ENCODE data around the gene ELMO1.
A peak's percentile ranks its signal among the peaks of the same experiment; 100 is the strongest.
"Not testable (repeated sequence)": the region's sequence is repeated elsewhere in the genome, so short reads cannot be mapped to it uniquely, and the experiment has no call there.

ELMO1 gene

GRCh38 chr7:37142958-37143357 is 305.7 kb downstream of the ELMO1 start:
- no peak for DNase-seq (ENCODE audit: low read depth, low spot score)

DNA sequence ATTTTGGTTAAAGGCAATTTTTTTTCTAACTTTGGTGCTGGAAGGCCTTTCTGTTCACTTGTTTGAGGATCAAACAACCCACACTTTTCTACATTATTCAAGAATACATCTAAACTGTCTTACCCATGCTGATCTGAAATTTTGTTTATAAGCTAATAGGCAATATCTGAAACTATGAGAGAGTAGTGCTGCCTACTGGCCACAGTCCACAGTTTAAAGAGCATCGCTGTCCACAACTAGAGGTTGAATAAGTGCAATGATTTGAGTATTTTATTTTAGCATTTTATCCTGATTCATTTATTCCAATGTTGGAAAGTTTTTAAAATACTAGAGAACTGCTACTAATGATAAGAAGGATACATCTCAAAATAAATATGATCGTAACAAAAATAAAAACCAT is 306.9 kb downstream of the ELMO1 start:
- no peak for DNase-seq (ENCODE audit: low read depth, low spot score)

GRCh38 chr7:37133902-37134301 is 314.8 kb downstream of the ELMO1 start:
- not testable (repeated sequence) for DNase-seq (ENCODE audit: low read depth, low spot score)

DNA sequence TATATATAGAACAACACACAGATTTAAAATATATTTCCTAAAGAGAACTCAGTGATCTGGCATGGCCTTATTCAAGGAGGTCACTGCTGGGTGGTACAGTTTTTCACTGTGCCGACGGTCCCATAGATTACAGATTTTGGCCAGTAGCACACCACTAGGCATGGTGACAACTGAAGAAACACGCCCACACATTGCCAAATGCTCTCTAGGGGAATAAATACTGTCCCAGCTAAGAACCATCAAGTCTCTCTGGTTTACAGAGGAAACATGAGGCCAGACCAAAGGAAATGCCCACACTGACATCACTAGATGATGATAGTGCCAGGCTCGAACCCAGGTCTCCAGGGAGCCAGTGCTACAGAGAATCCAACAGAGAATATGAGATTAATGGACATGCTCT is 316.8 kb downstream of the ELMO1 start:
- no peak for DNase-seq (ENCODE audit: low read depth, low spot score)

- no peak for DNase-seq (ENCODE audit: low read depth, low spot score)
Measured at GRCh38 chr7:37129035-37129425, 319.6 kb downstream of the ELMO1 start.

GRCh38 chr7:37128327-37129034 is 320.2 kb downstream of the ELMO1 start:
- no peak for DNase-seq (ENCODE audit: low read depth, low spot score)

DNA sequence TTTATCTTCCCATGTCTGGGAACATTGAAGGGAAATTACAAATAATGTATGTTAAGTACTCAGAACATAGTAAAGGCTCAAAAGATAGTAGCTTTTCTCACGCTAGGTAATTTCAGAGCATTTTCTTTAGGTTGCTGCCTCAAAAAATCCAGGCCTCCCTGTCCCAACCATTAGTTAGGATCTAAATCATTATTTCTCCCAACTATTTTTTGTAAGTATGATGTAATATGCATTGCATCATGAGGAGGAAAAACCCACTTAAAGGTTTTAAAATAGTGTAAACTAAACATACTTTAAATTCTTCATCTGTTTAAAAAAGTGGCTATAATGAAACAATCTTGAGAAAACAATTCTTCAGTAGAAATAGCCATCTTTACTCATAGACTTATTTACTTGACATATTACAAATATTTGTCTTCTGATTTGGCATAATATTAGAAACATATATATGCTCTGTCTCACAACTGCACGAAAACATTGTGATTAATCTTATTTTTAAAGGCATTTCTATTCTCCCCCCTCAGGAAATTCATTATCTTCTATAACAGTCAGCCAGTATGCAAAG is 329.3 kb downstream of the ELMO1 start:
- DNase-seq (ENCODE audit: low read depth, low spot score) = no peak

DNA sequence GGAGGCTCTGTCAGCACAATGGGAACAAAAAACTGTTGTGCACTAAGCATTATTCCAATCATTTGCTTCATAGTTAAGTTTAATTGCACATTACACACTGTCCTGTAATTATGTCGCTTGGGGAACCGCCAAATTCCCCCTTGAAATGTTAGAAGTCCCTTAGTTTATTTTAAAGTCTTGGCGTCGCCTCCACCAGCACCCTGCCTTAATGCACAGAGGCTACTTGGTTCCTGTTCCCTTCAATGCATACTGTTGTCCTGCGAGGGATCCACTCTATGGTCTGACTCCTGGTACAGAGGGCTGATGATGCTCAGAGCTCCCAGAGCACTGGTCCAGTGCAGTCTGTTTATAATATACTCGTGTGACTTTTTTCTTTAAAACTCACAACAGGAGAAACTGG is 330.7 kb downstream of the ELMO1 start:
- DNase-seq (ENCODE audit: low read depth, low spot score) = no peak

DNA sequence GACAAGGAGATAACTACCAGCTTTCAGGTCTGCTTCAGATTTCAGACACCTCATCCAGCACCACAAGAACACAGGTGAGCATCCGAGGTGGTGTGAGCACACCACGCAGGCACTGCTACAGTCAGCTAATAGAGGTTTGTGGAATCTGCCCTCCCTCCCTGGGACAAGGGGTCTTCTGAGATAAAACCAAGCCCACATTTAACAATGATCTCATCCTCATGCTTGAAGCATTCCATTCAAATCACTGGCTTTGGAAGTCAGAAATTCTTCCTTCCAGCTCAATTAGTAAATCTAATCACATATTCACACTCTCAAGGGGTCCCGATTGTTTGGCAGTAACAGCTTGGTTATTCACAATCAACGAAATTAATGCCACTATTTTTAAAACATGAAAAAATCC is 331.4 kb downstream of the ELMO1 start:
- peak; percentile 43 for DNase-seq (ENCODE audit: low read depth, low spot score)

DNA sequence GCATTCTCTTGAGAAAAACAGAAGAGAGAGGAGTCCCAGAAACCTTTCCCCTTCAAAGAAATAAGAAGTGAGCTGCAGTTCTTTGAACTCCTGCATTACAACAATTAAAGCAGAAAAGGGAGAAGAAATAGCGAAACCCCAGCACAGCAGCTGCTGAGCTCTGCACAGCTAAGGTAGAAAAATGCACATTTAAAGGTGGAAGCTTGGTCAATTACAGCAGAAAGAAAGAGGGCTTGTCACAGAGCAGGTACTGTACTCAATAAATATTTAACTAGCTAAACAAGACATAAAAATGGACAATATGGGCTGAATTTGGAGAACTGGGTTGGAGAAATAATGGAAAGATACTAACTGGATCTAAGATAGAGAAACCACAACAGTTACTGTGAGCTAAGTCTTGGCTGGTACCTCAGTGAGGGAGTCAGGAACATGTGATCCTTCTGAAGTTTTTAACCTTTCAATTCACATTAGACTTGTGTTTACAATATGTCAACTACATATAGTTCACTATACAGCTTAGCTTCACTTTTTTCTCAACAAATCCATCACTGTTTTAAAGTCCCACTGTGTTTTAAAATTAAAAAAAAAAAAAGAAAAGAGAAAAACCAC is 332.5 kb downstream of the ELMO1 start:
- DNase-seq (ENCODE audit: low read depth, low spot score) = no peak

DNA sequence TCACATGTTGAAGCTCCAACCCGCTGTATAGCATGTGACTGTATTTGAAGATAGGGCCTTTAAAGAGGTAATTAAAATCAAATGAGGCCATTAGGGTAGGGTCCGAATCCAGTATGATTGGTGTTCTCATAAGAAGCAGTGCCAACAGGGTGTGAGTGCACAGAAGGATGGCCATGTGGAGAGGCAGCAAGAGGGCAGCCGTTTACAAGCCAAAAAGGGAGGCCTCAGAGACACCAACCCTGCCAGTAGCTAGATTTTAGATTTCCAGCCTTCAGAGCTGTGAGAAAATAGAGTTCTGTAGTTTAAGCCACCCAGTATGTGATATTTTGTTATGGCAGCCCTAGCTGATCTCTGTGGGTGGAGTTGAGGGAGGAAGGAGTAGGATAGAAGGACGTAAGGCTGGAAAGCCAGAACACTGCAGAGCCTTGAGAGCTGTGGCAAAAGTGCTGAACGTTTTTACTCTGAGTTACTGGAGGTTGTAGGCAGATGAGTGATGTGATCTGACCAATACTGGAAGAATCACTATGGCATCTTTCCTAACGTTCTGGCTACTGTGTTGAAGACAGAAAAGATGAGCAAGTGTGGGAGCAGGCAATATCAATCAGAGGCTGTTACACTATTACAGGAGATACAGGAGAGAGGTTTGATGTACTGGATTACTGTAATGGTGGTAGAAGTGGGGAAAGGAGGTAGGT is 334.9 kb downstream of the ELMO1 start:
- no peak for DNase-seq (ENCODE audit: low read depth, low spot score)

- no peak for DNase-seq (ENCODE audit: low read depth, low spot score)
Measured at GRCh38 chr7:37112876-37113275, 335.8 kb downstream of the ELMO1 start.

- DNase-seq (ENCODE audit: low read depth, low spot score) = no peak
Measured at GRCh38 chr7:37112218-37112617, 336.4 kb downstream of the ELMO1 start.

GRCh38 chr7:37111459-37111858 is 337.2 kb downstream of the ELMO1 start:
- DNase-seq (ENCODE audit: low read depth, low spot score) = no peak

GRCh38 chr7:37110660-37111424 is 337.8 kb downstream of the ELMO1 start:
- no peak for DNase-seq (ENCODE audit: low read depth, low spot score)

DNA sequence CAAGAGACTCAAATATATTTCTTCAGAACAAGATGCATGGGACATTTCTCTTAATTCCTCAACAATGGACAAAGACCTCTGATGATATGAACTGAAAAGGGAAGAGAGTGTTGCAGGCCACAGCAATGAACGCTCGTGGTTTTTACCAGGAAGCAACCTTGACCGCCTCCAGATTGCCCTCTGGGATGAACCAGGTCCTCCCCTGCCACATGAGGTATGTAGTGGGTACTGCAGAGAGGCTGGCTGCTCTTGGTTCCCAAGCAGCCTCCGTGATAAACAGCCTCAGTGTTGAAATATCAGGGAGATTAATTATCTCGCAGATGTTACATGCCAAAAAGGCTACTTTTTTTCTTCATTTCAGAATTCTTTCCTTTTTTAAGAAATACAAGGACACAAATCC is 338.8 kb downstream of the ELMO1 start:
- no peak for DNase-seq (ENCODE audit: low read depth, low spot score)

DNA sequence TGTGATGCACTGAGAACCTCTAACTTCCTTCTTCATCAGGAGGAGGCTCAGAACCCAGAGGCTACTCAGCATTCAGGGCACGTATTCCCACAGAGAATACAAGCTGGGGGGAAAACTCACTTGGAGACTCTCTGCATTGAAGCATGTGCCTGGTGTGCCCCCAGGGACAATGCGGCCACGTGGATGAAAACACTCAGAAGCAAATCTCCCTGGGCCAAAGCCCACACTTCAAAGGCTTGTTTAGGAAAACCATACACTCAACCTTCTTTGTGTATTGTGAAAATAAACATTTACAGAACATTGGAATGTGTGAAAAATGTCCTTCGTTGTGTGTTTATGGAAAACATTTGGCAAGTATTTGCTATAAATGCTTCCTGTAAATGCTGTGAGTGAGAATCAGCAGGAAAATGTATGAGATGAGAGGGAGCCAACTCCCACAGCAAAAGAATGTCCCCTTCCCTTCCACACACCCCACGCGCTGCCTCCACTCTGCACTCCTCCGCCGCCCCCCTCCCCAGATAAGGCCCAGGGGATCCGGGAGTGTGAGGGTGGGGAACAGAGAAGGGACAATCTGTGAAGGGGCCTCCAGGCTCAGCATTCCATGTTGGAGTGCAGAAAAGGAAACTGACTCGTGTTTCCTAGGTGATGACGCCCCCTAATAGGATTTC is 339.5 kb downstream of the ELMO1 start:
- DNase-seq (ENCODE audit: low read depth, low spot score) = no peak

- no peak for DNase-seq (ENCODE audit: low read depth, low spot score)
Measured at GRCh38 chr7:37108615-37109014, 340.0 kb downstream of the ELMO1 start.

- DNase-seq (ENCODE audit: low read depth, low spot score) = no peak
Measured at GRCh38 chr7:37107047-37107750, 341.5 kb downstream of the ELMO1 start.

- DNase-seq (ENCODE audit: low read depth, low spot score) = no peak
Measured at GRCh38 chr7:37105762-37106161, 342.9 kb downstream of the ELMO1 start.

All from ELF-1 (cell line).